ENCODE measurements around the gene NUSAP1.
A peak's percentile ranks its signal among the peaks of the same experiment; 100 is the strongest.

NUSAP1 gene

DNA sequence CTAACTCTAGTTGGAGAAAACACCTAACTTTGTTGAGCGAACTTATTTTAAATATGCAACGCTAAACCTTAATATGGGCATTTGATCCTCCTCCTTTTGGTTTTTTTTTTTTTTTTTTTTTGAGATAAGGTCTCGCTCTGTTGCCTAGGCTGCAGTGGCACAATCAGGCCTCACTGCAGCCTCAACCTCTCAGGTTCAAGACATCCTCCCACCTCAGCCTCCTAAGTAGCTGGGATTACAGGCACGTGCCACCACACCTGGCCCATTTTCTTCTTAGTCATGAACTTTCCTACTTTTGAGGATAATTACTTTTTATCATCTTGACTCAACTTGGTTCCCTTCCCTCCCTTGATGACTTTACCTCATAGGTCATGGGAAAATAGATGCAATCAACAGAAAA lies 3.9 kb downstream of the NUSAP1 start:
- TF ChIP-seq, protein P1, sequence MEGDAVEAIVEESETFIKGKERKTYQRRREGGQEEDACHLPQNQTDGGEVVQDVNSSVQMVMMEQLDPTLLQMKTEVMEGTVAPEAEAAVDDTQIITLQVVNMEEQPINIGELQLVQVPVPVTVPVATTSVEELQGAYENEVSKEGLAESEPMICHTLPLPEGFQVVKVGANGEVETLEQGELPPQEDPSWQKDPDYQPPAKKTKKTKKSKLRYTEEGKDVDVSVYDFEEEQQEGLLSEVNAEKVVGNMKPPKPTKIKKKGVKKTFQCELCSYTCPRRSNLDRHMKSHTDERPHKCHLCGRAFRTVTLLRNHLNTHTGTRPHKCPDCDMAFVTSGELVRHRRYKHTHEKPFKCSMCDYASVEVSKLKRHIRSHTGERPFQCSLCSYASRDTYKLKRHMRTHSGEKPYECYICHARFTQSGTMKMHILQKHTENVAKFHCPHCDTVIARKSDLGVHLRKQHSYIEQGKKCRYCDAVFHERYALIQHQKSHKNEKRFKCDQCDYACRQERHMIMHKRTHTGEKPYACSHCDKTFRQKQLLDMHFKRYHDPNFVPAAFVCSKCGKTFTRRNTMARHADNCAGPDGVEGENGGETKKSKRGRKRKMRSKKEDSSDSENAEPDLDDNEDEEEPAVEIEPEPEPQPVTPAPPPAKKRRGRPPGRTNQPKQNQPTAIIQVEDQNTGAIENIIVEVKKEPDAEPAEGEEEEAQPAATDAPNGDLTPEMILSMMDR (conservative IDR thresholded peaks at IDR 0.05) = no peak
- H3K27ac ChIP-seq = no peak overlapping the region

DNA sequence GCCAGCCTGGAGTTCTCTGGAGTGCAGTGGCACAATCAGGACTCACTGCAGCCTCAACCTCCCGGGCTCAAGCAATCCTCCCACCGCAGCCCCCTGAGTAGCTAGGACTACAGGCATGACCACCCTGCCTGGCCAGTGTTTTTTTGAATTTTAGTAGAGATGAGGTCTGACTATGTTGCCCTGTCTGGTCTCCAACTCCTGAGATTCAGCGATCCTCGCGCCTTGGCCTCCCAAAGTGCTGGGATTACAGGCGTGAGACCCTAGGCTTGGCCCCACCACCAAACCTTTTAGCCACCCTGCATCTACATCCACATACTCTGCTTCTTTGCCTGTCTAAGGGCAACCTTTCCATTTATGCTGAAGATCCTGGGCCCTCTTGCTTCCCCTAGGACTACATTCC lies 4.4 kb downstream of the NUSAP1 start:
- H3K27ac ChIP-seq = peak overlapping the region; percentile 20; the same call in 1 of the 2 replicates
- TF ChIP-seq, protein P1 (conservative IDR thresholded peaks at IDR 0.05) = no peak

DNA sequence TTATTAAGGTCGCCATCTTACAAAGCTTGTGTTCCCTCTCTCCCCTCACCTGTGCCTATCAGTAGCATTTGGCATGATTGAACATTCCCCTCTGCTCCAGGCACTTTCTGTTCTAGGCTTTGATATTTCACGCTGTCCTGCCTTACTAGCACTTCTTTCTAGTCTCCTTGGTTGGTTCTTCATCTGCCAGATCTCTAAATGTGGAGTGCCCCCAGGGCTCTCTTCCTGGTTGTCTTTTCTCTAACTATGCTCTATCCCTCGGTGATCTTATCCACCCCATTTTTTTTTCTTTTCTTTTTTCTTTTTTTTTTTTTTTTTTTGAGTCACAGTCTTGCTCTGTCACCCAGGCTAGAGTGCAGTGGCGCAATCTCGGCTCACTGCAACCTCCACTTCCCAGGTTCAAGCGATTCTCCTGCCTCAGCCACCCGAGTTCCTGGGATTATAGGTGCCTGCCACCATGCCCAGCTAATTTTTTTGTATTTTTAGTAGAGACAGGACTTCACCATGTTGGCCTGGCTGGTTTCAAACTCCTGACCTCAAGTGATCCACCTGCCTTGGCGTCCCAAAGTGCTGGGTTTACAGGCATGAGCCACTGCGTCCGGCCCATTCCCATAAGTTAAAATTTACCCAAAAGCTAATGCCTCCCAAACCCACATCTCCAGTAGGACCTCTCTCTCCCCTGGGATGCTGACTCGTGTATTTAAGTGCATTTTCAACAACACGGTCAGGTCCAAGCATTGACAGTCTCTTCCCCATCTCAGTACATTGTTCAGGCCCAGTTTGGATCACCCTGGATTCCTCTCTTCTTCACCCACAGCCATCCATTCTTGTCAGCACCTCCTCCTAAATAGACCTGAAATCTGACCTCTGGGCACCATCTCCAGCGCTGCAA lies 5.2 kb downstream of the NUSAP1 start:
- peak overlapping the region; percentile 20; the same call in 1 of the 2 replicates for H3K27ac ChIP-seq
- TF ChIP-seq, protein P1 (conservative IDR thresholded peaks at IDR 0.05) = no peak

- H3K27ac ChIP-seq = peak overlapping the region; percentile 30
- TF ChIP-seq, protein P1 (conservative IDR thresholded peaks at IDR 0.05) = no peak
These were observed 7.6 kb downstream of the NUSAP1 start for GRCh38 chr15:41340189-41340695.

DNA sequence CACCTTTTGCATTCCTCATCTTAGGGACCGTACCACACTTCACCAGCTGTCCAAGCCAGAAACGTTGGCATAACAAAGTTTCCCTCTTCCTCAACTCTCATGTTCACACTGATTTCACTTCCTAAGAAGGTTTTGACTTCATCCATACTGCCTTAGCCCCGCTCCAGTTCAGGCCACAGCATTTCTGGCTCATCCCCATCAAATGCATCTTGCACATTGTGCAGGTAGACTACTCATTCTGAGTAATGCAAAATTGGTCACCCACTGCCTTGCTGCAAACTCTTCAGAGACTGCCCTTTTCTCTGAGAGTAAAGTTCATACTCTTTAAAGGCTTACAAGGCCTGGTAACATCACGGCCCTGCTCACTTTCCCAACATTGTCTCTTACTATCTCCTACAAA lies 8.8 kb downstream of the NUSAP1 start:
- peak overlapping the region; percentile 69 for H3K27ac ChIP-seq

GRCh38 chr15:41347236-41347635 lies 14.6 kb downstream of the NUSAP1 start:
- no peak overlapping the region for H3K27ac ChIP-seq
- TF ChIP-seq, protein P1 (conservative IDR thresholded peaks at IDR 0.05) = no peak

More for the DNA sequence above, 8.8 kb downstream of the NUSAP1 start:
- TF ChIP-seq, protein P1 (conservative IDR thresholded peaks at IDR 0.05) = no peak

GRCh38 chr15:41350057-41350717 lies 17.5 kb downstream of the NUSAP1 start:
- TF ChIP-seq, protein P1 (conservative IDR thresholded peaks at IDR 0.05) = no peak
- no peak overlapping the region for H3K27ac ChIP-seq
